GM12878 (cell line): Measurements from ENCODE around the gene SLC6A12. TPM values are rescaled to one million over a fixed set of nuclear protein-coding genes. Genes with fewer than 3 reads are reported as not detected.

Experiments used
- ATAC-seq: fragments of 200-7000 bp; cut with Tn5 transposase; 3 replicates; pipeline ENCODE4 v1.9.1; 2020; ENCODE audit warnings: mild to moderate bottlenecking, moderate library complexity
- BruUV-seq: library from RNA; stranded (reverse); fragments of 400-500 nt; replicated peaks from 2 replicates; lab custom pipeline; 2021; lab: Mats Ljungman, UMichigan
- CTCF ChIA-PET: fragments of 300-600 bp; sonication (Branson Sonifier 250); formaldehyde crosslinking; extraction: SDS; loops from one replicate; lab custom pipeline; 2021; ENCODE audit warnings: inconsistent platforms; lab: Yijun Ruan, JAX
- POLR2A ChIA-PET: fragments of 350-600 bp; formaldehyde crosslinking; extraction: SDS; loops from one replicate; lab custom pipeline; 2021; ENCODE audit warnings: inconsistent platforms; lab: Charles Lee
- RAD21 ChIA-PET: fragments of 300-600 bp; sonication (Branson Sonifier 250); formaldehyde crosslinking; loops from one replicate; lab custom pipeline; 2023; ENCODE audit warnings: antibody characterized with exemption; ENCODE audit not compliant: unreplicated experiment; lab: Charles Lee
- SMC1A ChIA-PET: fragments of 300-600 bp; sonication (Branson Sonifier 250); formaldehyde crosslinking; loops from one replicate; lab custom pipeline; 2023; ENCODE audit not compliant: unreplicated experiment, uncharacterized antibody; lab: Charles Lee
- DNase-seq: peaks from one replicate; pipeline ENCODE4 v3.0.0-alpha.2; 2011; ENCODE audit warnings: low read depth, low spot score
- FAIRE-seq: peaks from 3 replicates; lab custom pipeline; 2011; peaks lifted over from hg19 to GRCh38; lab: Jason Lieb, UNC
- H2AFZ ChIP-seq: 2 replicates; pipeline ENCODE4 v1.6.0; 2011; ENCODE audit warnings: low read depth, low read length, control low read depth; ENCODE audit not compliant: control insufficient read depth
- H3K27ac ChIP-seq: 2 replicates; pipeline ENCODE4 v1.5.1; 2011; ENCODE audit warnings: control low read depth; ENCODE audit not compliant: control insufficient read depth, insufficient read depth
- H3K27me3 ChIP-seq, 2 experiments: replicated peaks in 1 of 2; 2 replicates each; pipeline versions ENCODE4 v1.6.0 to v1.6.1; 2011; ENCODE audit warnings: low read length in 1 of 2; ENCODE audit not compliant: control insufficient read depth in 2 of 2, insufficient read depth in 2 of 2
- H3K36me3 ChIP-seq, 2 experiments: 2 replicates each; pipeline ENCODE4 v1.5.1; 2011; ENCODE audit warnings: low read length in 1 of 2; ENCODE audit not compliant: control insufficient read depth in 2 of 2, insufficient read depth in 2 of 2
- H3K4me1 ChIP-seq: 2 replicates; pipeline ENCODE4 v1.6.1; 2011; ENCODE audit warnings: mild to moderate bottlenecking, low read length, moderate library complexity, mixed read lengths; ENCODE audit not compliant: control insufficient read depth, insufficient read depth
- H3K4me2 ChIP-seq: 2 replicates; pipeline ENCODE4 v1.6.0; 2011; ENCODE audit warnings: control low read depth; ENCODE audit not compliant: control insufficient read depth, insufficient read depth
- H3K4me3 ChIP-seq: fragments of 200-600 bp; sonication (generic); 2 replicates; pipeline ENCODE4 v1.5.1; 2016
- H3K79me2 ChIP-seq: 2 replicates; pipeline ENCODE4 v1.6.0; 2011; ENCODE audit warnings: low read length; ENCODE audit not compliant: control insufficient read depth, insufficient read depth
- H3K9ac ChIP-seq: 2 replicates; pipeline ENCODE4 v1.8.0; 2011; ENCODE audit warnings: low read length, control low read depth, mixed read lengths; ENCODE audit not compliant: control insufficient read depth, insufficient read depth
- H3K9me3 ChIP-seq: replicated peaks from 3 replicates; pipeline ENCODE4 v1.5.1; 2011; ENCODE audit warnings: mild to moderate bottlenecking, low read length; ENCODE audit not compliant: control insufficient read depth, insufficient read depth
- H4K20me1 ChIP-seq: 2 replicates; pipeline ENCODE4 v1.6.0; 2011; ENCODE audit not compliant: control insufficient read depth, insufficient read depth
- CBX3 ChIP-seq: fragments of 200-600 bp; sonication (generic); IDR thresholded peaks from 2 replicates; pipeline ENCODE4 v1.6.1; 2016; ENCODE audit warnings: low read depth, borderline replicate concordance
- IRF4 ChIP-seq: IDR thresholded peaks from 2 replicates; pipeline ENCODE4 v1.6.1; 2011; ENCODE audit warnings: low read depth, low read length
- MEF2A ChIP-seq: IDR thresholded peaks from 2 replicates; pipeline ENCODE4 v1.6.1; 2011; ENCODE audit warnings: low read depth, mild to moderate bottlenecking, low read length, moderate library complexity; ENCODE audit not compliant: insufficient read depth
- MXI1 ChIP-seq: fragments of 150-350 bp; IDR thresholded peaks from 2 replicates; pipeline ENCODE4 v1.6.1; 2011; ENCODE audit warnings: low read depth, mild to moderate bottlenecking, inconsistent platforms, low read length, improper control_type of control experiment
- NFYA ChIP-seq: IDR thresholded peaks from 2 replicates; pipeline ENCODE4 v1.6.1; 2011; ENCODE audit warnings: low read depth, mild to moderate bottlenecking, low read length, improper control_type of control experiment, borderline replicate concordance
- RAD51 ChIP-seq: fragments of 450-650 bp; IDR thresholded peaks from 2 replicates; pipeline ENCODE4 v1.6.1; 2016; ENCODE audit warnings: moderate library complexity, mild to moderate bottlenecking, inconsistent platforms
- RUNX3 ChIP-seq: IDR thresholded peaks from 2 replicates; pipeline ENCODE4 v1.6.1; 2012; ENCODE audit warnings: low read length, inconsistent platforms
- ZNF274 ChIP-seq: IDR thresholded peaks from one replicate; pipeline ENCODE4 v1.8.0; 2011; ENCODE audit not compliant: insufficient read length, insufficient read depth
- WGBS: methylation state at CpG from one replicate; pipeline ENCODE4 v1.1.6; 2016; ENCODE audit warnings: low lambda C conversion rate; ENCODE audit not compliant: insufficient replicate concordance, insufficient coverage; ENCODE audit errors: missing lambda C conversion rate; 5-methylcytosine and 5-hydroxymethylcytosine counted together
- in situ Hi-C: fragments of 300-500 bp; cut with MboI; formaldehyde crosslinking; loops from 9 replicates; pipeline ENCODE4 v1.14.3; 2018; ENCODE audit warnings: mixed read lengths
- intact Hi-C: fragments of 100-400 bp; cut with micrococcal nuclease; formaldehyde crosslinking; loops from one replicate; pipeline ENCODE4 v1.14.2; 2022; ENCODE audit not compliant: unreplicated experiment
- polyA plus RNA-seq, 11 experiments: library from polyadenylated mRNA; depleted of rRNA in 4 of 11; unstranded in 6 of 11; stranded (reverse) in 5 of 11; fragments of >200 nt; fragmentation: Nextera tagmentation in 4 of 11; fragmentation: Illumina TruSeq in 1 of 11; extraction: Ambion mirVana in 4 of 11; extraction: Trizol in 1 of 11; gene quantifications; 1 replicate in 1 of 11; 2 replicates in 10 of 11; pipeline versions ENCODE4 v1.2.1 to v1.2.3, GENCODE V29; 2011 to 2016; ENCODE audit warnings: inconsistent platforms in 2 of 11, missing spikeins in 2 of 11, low read depth in 1 of 11
- total RNA-seq, 4 experiments: library from RNA; depleted of rRNA in 3 of 4; stranded (reverse); fragments of >200 nt in 3 of 4; fragmentation: Illumina TruSeq in 1 of 4; extraction: Trizol in 1 of 4; gene quantifications; 2 replicates each; pipeline versions ENCODE4 v1.2.1 to v1.2.3, GENCODE V29; 2013 to 2021
- TF ChIP-seq, protein P1 (sequence below): IDR thresholded peaks from 2 replicates; pipeline ENCODE4 v1.6.1; 2011; ENCODE audit warnings: mild to moderate bottlenecking, low read depth, low read length, moderate library complexity; ENCODE audit not compliant: insufficient replicate concordance

The SLC6A12 gene
- total and polyA plus RNA-seq, 10 of the 15 experiments (the other 5 are each of a cell fraction or from before 2014, with no cell fraction given), result 0.06 to 0.11 (median 0.07) TPM; not detected in 7

DNA sequence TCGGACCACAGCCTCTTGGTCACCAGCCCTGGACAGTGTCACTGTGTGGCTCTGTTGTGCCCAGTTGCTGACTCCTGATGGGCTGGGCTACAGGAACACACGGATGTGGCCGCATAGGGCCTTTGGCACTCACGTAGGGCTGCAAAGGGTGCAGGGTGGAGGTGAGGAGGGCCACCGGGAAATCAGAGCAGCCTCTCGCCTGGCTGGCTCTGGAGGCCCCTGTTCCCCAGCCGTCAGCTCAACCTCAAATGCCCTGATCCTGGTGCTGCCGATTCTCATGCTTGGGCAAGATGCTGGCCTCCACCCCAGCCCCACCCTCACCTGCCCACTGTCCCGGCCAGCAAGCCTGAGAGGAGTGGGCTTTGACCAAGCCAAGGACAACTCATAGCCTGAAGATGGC, 59.0 kb downstream of the SLC6A12 start:
- Histone ChIP-seq H3K27ac (no peak overlapping the region), H3K9ac (no peak overlapping the region), H3K79me2 (no peaks in the 10 kb centered on the region), H3K4me2 (no peak overlapping the region), H4K20me1 (no peaks in the 10 kb centered on the region), H3K4me3 (no peak overlapping the region), H3K4me1 (no peaks in the 10 kb centered on the region), H3K27me3 (no peaks in the 10 kb centered on the region; a peak in 1 of 4 replicates), H3K9me3 (no peaks in the 10 kb centered on the region), H3K36me3 (no peaks in the 10 kb centered on the region), H2AFZ (no peak overlapping the region)
- ChIA-PET CTCF (no interaction called here), POLR2A (no interaction called here), RAD21 (no interaction called here), SMC1A (no interaction called here)
- no peak for FAIRE-seq
- BruUV-seq, result no TSS peak
- ATAC-seq, result no peak
- 26% methylated on average over 8 of the region's 9 CpGs for WGBS
- in situ Hi-C loops, result no loop called here
- intact Hi-C loops, result no loop called here
- no peak for TF ChIP-seq NFYA
- no peak for TF ChIP-seq RUNX3
- TF ChIP-seq CBX3, result no peak
- TF ChIP-seq, protein P1, sequence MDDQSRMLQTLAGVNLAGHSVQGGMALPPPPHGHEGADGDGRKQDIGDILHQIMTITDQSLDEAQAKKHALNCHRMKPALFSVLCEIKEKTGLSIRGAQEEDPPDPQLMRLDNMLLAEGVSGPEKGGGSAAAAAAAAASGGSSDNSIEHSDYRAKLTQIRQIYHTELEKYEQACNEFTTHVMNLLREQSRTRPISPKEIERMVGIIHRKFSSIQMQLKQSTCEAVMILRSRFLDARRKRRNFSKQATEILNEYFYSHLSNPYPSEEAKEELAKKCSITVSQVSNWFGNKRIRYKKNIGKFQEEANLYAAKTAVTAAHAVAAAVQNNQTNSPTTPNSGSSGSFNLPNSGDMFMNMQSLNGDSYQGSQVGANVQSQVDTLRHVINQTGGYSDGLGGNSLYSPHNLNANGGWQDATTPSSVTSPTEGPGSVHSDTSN, result no peak
- TF ChIP-seq MEF2A, result no peak
- no peak for TF ChIP-seq IRF4
- no peak for TF ChIP-seq ZNF274
- no peak for TF ChIP-seq MXI1
- TF ChIP-seq RAD51, result no peak
- no peak for DNase-seq
